GM18951 (cell line): ENCODE measurements around the gene AFAP1.
"Not testable (repeated sequence)": the region's sequence is repeated elsewhere in the genome, so short reads cannot be mapped to it uniquely, and the experiment has no call there.

Experiments
- POLR2A ChIP-seq: IDR thresholded peaks from 4 replicates; pipeline ENCODE4 v1.6.1; 2011; ENCODE audit warnings: mild to moderate bottlenecking; ENCODE audit not compliant: insufficient read length, insufficient read depth; ENCODE audit errors: extremely low read depth
- in situ Hi-C: fragments of 300-500 bp; cut with MboI; formaldehyde crosslinking; loops from one replicate; pipeline ENCODE4 v1.12.0; 2022; ENCODE audit warnings: low sequenced_read_pairs, mixed read lengths, inconsistent platforms; ENCODE audit not compliant: unreplicated experiment

The AFAP1 gene

DNA sequence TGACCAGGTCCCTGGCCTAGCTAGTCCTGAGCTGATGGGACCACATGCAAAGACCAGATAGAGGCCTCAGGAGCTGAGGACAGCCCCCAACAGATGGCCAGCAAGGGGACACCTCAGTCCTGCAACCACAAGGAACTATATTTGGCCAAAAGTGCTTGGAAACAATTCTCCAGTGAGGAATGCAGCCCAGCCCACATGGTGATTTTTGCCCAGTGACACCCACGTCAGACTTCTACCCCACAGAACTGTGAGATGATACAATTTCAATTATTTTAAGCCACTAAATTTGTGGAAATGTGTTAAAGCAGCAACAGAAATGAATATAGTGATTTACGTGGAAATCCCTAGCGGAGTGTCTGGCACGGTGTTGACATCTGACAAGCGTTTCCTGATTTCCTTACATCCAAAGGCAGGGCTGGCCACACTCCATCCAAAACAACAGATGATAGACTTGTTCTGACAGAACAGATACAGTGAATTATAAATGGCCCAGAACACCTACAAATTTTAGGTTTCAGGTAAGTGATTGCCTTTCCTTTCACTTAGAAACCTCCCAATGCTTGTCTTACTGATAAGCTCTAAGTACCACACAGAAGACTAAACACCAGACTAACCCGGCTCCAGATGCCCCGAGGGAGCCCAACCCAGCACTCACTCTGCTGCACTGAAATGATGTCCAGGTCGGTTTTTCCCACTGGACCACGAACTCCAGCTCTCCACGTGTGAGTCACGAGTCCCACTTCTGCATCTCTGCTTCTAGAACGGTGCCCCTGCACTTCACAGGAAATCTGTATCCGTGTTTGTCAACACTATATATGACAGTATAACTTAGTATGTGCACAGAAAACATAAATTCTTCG, 5.8 kb downstream of the AFAP1 start:
- TF ChIP-seq POLR2A, result no peak
- in situ Hi-C loops, result no loop called here

DNA sequence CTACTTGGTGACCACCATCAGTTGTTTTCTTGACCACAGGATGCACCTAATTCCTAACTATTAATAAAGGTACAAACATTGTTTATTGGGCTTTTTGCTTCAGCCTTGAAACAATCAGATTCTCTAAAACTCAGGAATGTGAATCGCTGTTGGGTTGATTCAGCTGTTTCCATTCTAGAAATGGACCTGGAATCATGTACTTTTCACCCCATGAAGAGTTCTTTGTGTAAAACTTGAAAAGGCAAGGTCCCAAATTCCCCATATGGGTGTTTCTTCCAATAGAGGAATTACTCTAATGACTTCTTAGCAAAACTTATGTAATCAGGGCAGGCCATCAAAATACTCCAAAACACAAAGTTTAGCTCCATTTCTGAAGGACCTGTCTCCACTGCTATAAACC, 7.4 kb downstream of the AFAP1 start:
- no peak for TF ChIP-seq POLR2A
- in situ Hi-C loops, result no loop called here

DNA sequence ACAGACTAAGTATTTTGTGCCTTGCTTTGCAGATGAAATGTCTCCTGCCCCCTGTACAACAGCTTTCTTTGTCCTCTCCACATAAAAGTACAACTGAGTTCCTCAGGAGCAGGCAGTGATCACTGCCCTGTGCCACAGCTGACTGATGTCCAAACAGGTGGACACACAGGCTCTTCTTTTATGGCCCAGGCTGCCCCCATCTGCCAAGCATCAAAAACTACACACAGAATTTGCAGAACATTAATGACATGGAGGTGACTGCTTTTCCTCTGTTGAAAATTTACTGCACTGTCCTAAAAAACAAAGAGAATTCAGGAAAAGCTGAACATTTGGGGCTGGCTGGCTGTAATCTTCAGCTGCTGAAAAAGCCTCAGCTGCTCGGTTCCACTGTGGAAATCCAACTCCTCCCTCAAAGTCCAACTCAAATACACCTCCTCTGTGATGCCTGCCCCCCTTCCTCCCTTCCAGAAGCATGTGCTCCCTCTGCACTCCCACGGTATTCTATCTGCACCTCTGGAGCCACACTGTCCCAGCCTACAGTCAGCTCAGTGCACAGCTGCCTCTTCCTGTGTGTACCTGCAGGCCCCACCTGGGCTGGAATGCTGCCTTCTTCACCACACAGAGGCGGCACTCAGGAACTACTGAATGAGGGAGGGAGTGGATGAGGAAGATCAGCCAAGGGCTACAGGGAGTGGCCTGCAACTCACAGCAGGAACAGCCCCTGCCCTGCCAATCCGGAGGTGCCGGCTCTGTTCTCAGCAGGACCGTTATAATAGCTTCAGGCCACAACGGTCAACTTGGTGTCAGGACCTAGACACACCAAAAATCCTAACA, 10.3 kb downstream of the AFAP1 start:
- no peak for TF ChIP-seq POLR2A
- in situ Hi-C loops, result no loop called here

DNA sequence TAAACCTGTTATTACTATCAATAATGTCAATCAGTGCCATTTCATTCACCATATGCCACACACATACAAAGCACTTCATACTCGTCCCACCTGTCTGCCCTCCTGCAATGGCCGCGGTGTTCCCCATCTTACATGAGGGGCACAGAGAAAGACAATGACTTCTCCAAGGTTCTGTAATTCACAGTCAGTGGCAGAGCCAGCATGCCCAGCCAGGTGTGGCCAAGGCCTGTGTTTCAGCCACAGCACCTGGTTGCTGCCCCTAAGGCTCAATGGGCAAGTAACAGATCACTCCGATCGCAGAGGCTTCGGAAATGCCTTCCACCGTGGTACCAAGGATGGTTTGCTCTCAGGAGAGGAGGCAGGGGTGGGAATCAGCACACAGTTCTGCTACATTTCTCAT, 10.9 kb downstream of the AFAP1 start:
- no peak for TF ChIP-seq POLR2A
- in situ Hi-C loops, result no loop called here

DNA sequence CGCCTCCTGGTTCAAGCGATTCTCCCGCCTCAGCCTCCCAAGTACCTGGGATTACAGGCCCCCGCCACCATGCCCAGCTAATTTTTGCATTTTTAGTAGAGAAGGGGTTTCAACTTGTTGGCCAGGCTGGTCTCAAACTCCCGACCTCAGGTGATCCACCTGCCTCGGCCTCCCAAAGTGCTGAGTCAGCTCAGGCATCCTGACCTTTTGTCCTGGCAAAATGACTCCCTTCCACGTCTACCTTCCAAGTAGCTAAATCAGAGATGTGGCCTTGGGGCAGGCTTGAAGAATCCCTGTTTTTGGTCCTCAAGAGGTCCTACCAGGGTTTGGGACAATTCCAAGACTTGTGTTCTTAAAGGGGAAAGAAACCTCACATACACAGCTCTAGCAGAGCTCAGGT, 12.8 kb downstream of the AFAP1 start:
- in situ Hi-C loops, result no loop called here

DNA sequence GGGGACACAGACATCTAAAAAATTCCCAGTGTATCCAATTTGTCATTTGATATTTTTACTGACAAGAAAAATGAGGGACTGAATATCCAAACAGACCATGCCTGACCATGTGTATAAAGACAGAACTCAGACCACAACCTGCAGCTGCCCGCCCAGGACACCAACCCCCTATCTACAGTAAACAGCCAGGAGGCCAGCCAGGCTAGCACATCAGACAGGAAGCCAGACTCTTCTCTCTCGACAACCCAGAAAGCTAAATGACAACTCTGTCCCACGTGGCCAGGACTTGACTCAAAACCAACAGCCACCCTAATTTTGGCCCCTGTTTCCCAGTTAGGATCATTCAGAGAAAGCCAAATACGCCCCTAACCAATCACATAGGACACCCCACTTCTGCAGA, 15.1 kb downstream of the AFAP1 start:
- no peak for TF ChIP-seq POLR2A
- in situ Hi-C loops, result no loop called here

More for the DNA sequence above, 12.8 kb downstream of the AFAP1 start:
- TF ChIP-seq POLR2A, result no peak

DNA sequence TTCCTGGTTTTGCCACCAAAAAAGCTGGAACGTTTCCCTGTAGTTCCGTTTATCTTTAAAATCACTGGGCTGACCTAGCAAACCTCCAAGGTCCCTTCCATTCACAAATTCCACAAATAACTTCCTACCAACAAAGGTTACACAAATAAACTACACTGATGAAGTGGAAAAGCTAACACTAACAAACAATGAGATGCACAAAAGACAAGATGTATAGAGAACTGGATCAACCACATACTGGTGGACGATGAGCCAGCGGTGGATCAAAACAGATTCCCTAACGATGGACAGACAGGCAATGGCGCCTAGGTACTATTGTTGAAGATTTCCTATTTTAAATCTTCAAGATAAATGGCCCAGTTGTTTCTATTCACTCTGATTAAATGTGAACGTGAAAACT, 15.5 kb downstream of the AFAP1 start:
- TF ChIP-seq POLR2A, result no peak
- in situ Hi-C loops, result no loop called here

DNA sequence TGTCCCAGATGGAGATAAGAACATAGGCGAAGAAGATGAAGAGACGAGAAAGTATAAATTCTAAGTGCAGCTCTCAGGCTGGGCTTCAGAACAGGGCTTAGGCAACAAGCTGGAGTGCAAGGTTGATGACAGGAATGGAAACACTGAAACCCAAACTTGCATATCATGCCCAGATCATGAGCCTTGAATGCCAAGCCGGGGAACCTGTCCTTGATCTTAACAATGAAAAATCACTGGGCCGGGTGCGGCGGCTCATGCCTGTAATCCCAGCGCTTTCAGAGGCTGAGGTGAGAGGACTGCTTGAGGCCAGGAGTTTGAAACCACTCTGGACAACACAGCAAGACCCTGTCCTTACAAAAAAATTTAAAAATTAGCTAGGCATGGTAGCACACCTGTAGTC, 17.2 kb downstream of the AFAP1 start:
- no peak for TF ChIP-seq POLR2A
- in situ Hi-C loops, result no loop called here

DNA sequence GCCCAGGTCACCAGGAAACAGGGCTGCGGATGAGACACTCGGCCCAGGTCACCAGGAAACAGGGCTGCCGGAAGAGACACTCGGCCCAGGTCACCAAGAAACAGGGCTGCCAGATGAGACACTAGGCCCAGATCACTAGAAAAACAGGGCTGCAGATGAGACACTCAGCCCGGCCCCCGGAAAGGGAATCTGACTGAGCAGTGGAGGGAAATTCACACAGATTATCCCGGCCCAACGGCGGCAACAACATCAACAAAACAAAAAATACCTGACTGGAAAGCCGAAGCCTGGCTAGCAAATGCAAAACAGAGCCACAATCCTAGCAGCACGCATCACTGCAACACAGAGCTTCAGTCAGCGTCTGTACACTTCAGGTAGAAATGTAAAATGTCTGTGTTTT, 20.7 kb downstream of the AFAP1 start:
- in situ Hi-C loops, result no loop called here
- no peak for TF ChIP-seq POLR2A

DNA sequence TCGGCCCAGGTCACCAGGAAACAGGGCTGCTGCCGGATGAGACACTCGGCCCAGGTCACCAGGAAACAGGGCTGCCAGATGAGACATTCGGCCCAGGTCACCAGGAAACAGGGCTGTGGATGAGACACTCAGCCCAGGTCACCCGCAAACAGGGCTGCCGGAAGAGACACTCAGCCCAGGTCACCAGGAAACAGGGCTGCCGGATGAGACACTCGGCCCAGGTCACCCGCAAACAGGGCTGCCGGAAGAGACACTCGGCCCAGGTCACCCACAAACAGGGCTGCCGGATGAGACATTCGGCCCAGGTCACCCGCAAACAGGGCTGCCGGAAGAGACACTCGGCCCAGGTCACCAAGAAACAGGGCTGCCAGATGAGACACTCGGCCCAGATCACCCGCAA, 21.5 kb downstream of the AFAP1 start:
- in situ Hi-C loops, result not testable (repeated sequence)

DNA sequence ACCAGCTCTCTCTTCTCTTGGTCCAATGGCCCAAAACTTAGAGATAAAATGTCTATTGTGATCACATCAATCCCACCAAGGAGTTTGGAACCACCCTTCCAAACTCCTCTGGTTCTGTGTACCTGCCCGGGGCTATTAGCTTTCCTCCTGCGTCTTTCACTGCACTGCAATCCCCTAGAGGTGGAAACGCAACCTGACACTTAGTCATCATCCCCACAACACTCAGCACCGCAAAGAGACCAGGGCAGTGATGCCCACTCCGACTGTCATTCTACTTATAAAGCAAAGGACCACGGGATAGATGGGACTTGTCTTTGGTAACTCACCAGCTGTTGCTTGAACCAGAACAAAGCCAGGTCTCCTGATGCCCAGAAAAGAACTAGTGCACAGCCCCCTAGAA, 22.0 kb downstream of the AFAP1 start:
- in situ Hi-C loops, result no loop called here
- TF ChIP-seq POLR2A, result no peak

DNA sequence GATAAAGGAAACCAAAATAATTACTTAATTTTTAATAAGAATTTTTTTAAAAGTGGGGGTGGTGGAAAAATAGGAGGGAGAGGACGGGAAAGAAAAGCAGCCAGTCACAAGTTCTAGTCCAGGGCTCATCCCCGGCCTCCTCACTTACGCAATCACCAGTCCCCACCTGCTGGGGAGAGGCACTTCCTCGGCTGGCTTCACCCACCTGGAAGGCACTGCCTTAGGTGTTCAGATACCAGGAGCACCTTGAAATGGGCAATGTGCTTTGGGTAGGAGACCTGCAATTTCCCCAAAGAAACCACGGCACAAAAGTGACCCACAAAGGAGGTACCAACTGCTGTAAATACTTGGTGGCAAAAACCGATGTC, 23.8 kb downstream of the AFAP1 start:
- no peak for TF ChIP-seq POLR2A
- in situ Hi-C loops, result no loop called here

DNA sequence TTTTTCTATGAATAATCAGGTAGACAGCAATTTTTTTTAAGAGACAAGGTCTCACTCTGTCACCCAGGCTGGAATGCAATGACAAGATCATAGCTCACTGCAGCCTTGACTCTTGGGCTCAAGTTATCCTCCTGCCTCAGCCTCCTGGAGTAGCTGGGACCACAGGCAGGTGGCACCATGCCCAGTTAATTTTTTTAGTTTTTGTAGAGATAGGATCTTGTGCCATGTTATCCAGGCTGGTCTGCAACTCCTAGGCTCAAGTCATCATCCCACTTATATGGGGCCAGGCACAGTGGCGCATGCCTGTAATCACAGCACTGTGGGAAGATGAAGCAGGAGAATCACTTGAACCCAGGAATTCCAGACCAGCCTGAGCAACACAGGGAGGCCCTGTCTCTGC, 26.8 kb downstream of the AFAP1 start:
- in situ Hi-C loops, result no loop called here
- no peak for TF ChIP-seq POLR2A

DNA sequence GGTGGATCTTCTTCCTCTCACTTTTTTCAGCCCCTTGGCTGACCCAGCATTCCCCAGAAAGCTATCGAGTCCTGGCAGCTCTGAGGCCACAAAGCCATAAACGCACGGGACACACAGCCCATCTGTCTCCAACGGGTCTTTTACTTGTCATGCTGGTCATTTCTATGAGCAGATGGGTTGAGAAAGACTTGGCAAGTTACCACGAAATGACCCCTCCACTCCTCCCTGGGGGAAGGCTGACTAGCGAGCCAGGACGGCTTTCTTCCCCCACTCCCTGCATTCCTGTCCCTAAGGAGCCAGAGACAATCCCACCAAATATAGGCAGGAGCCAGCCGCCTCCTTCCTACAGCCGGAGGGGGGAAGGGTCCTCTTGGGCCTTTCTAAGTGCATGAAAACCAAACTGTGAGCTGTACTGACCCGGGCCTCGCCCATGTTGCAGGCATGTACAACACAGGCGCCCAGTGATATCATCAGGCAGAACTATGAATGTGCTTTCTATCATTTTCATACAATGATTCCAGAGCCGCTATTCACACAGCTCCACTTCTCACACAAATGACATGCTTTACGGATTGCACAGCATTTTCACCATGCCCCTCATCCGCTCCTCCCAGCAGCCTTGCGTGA, 28.6 kb downstream of the AFAP1 start:
- in situ Hi-C loops, result no loop called here

More for the DNA sequence above, 28.6 kb downstream of the AFAP1 start:
- no peak for TF ChIP-seq POLR2A
